RWPE2 (cell line): ENCODE data around the gene WDR93.

Experiments
- ATAC-seq: fragments of 200-7000 bp; cut with Tn5 transposase; 3 replicates; pipeline ENCODE4 v1.9.1; 2021; ENCODE audit warnings: low read depth
- DNase-seq: peaks from one replicate; pipeline ENCODE4 v3.0.0-alpha.2; 2020; ENCODE audit warnings: low spot score
- H3K27ac ChIP-seq: fragments of 450-650 bp; 2 replicates; pipeline ENCODE4 v1.5.1; 2017; ENCODE audit warnings: mild to moderate bottlenecking; ENCODE audit not compliant: poor library complexity, severe bottlenecking
- H3K27me3 ChIP-seq: fragments of 250-450 bp; sonication (Bioruptor Pico); 2 replicates; pipeline ENCODE4 v1.5.1; 2021; ENCODE audit warnings: mild to moderate bottlenecking, moderate library complexity; ENCODE audit not compliant: insufficient read depth, poor library complexity, severe bottlenecking
- H3K36me3 ChIP-seq: fragments of 250-450 bp; sonication (Bioruptor Pico); 2 replicates; pipeline ENCODE4 v1.5.1; 2020; ENCODE audit warnings: low read depth, mild to moderate bottlenecking, moderate library complexity
- H3K4me1 ChIP-seq: fragments of 250-450 bp; sonication (Bioruptor Pico); 2 replicates; pipeline ENCODE4 v1.5.1; 2021; ENCODE audit warnings: mild to moderate bottlenecking, moderate library complexity; ENCODE audit not compliant: insufficient read depth, poor library complexity, severe bottlenecking
- H3K4me3 ChIP-seq: fragments of 250-450 bp; sonication (Bioruptor Pico); 2 replicates; pipeline ENCODE4 v1.5.1; 2021; ENCODE audit warnings: mild to moderate bottlenecking, moderate library complexity; ENCODE audit not compliant: severe bottlenecking
- H3K9me3 ChIP-seq: fragments of 250-450 bp; sonication (Bioruptor Pico); 2 replicates; pipeline ENCODE4 v1.5.1; 2021; ENCODE audit warnings: mild to moderate bottlenecking, moderate library complexity; ENCODE audit not compliant: severe bottlenecking
- CTCF ChIP-seq: fragments of 450-650 bp; IDR thresholded peaks from one replicate; pipeline ENCODE4 v1.5.1; 2017; ENCODE audit warnings: mild to moderate bottlenecking, moderate library complexity; ENCODE audit not compliant: poor library complexity, severe bottlenecking

The WDR93 gene

GRCh38 chr15:89783111-89783860 lies 92.7 kb downstream of the WDR93 start:
- Histone ChIP-seq H3K27me3 (no peaks in the 10 kb centered on the region), H3K4me1 (peaks cover 33% of the 10 kb centered on the region), H3K9me3 (peaks cover 5% of the 10 kb centered on the region), H3K27ac (peak overlapping the region; percentile 82), H3K4me3 (no peak overlapping the region), H3K36me3 (peaks cover 12% of the 10 kb centered on the region)
- no peak for TF ChIP-seq CTCF
- ATAC-seq (no peak), DNase-seq (peak; percentile 76)

- Histone ChIP-seq H3K4me1 (peaks cover 33% of the 10 kb centered on the region), H3K4me3 (no peak overlapping the region), H3K27ac (peak overlapping the region; percentile 82), H3K27me3 (no peaks in the 10 kb centered on the region), H3K9me3 (peaks cover 5% of the 10 kb centered on the region), H3K36me3 (peaks cover 19% of the 10 kb centered on the region)
- no peak for TF ChIP-seq CTCF
- ATAC-seq (no peak), DNase-seq (peak; percentile 67)
Observed at GRCh38 chr15:89783861-89784685, 93.5 kb downstream of the WDR93 start.

- no peaks in the 10 kb centered on the region for H3K27me3 ChIP-seq
- H3K4me1 ChIP-seq: peaks cover 33% of the 10 kb centered on the region
- ATAC-seq (no peak), DNase-seq (no peak)
- H3K4me3 ChIP-seq: no peak overlapping the region
- peak overlapping the region; percentile 32 for H3K27ac ChIP-seq
- no peak for TF ChIP-seq CTCF
- H3K9me3 ChIP-seq: peaks cover 5% of the 10 kb centered on the region
- peaks cover 24% of the 10 kb centered on the region for H3K36me3 ChIP-seq
Observed at GRCh38 chr15:89784686-89784960, 94.0 kb downstream of the WDR93 start.

GRCh38 chr15:89785064-89785773 lies 94.6 kb downstream of the WDR93 start:
- DNase-seq (peak; percentile 70), ATAC-seq (no peak)
- H3K9me3 ChIP-seq: peaks cover 5% of the 10 kb centered on the region
- TF ChIP-seq CTCF: no peak
- H3K27ac ChIP-seq: peak overlapping the region; percentile 32
- no peaks in the 10 kb centered on the region for H3K27me3 ChIP-seq
- peaks cover 33% of the 10 kb centered on the region for H3K4me1 ChIP-seq
- peaks cover 27% of the 10 kb centered on the region for H3K36me3 ChIP-seq
- H3K4me3 ChIP-seq: no peak overlapping the region
